GM19238 (cell line): ENCODE measurements around the gene ZBTB45.
"Not testable (repeated sequence)": the region's sequence is repeated elsewhere in the genome, so short reads cannot be mapped to it uniquely, and the experiment has no call there.

Experiments
- DNase-seq: peaks from one replicate; pipeline ENCODE4 v3.0.0; 2011; ENCODE audit warnings: low spot score; ENCODE audit not compliant: insufficient read length

ZBTB45 gene

GRCh38 chr19:58510084-58510862, 9.3 kb downstream of the ZBTB45 start:
- DNase-seq: no peak

DNA sequence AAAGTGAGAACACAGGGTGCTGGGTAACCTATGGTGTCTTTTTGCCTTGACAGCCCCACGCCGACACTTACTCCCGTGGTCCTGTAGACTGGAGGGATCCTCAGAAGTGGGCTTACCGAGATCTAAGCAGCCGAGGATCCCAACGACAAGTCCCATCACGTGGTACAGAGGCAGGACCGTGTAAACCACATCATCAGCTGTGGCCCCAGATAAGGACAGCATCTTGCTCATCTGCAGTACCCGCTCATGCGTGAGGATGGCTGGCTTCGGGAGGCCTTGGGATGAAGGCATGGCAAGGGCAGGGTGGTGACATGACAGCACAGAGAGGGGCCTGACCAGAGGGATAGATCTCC, 9.9 kb downstream of the ZBTB45 start:
- DNase-seq: no peak

- not testable (repeated sequence) for DNase-seq
Measured at GRCh38 chr19:58507602-58508223, 11.9 kb downstream of the ZBTB45 start.

GRCh38 chr19:58500242-58500641, 19.4 kb downstream of the ZBTB45 start:
- DNase-seq: no peak

DNA sequence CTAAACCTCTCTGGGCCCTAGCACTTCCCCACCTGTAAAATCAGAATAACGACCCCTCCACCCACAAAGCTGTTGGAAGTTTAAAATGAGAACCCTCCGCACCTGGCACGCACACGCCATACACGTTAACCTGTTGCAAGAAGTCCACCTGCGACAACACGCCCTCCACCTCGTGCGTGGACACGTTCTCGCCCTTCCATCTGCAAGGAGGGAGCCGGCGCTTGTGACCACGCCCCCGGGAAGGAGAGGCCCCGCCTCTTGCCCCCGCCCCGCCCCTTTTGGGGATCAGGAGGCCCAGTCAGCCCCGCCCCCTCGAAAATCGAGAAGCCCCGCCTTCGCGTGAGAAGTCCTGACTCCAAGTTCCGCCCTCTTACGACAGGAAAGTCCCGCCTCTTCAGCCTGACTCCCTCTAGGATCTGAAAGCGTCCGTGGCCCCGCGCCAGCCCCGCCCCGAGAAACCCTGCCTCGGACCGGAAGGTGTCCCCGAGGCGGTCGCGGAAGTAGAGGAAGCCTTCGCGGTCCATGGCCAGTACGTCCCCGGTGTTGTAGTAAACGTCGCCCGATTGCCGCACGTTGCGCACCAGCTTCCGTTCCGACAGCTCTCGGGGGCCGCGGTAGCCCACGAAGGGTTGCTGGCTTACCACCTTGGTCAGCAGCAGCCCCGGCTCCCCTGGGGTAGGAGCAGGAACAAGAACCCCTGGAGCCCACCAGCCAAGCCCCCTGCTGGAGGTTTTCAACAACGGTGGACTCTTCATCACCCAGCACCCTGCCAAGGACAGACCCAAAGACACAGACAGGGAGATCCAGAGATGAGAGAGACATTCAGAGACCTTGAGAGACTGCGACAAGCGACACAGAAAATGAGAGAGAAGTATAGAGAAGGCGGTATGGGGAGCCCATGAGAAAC, 20.3 kb downstream of the ZBTB45 start:
- DNase-seq: peak; percentile 97

DNA sequence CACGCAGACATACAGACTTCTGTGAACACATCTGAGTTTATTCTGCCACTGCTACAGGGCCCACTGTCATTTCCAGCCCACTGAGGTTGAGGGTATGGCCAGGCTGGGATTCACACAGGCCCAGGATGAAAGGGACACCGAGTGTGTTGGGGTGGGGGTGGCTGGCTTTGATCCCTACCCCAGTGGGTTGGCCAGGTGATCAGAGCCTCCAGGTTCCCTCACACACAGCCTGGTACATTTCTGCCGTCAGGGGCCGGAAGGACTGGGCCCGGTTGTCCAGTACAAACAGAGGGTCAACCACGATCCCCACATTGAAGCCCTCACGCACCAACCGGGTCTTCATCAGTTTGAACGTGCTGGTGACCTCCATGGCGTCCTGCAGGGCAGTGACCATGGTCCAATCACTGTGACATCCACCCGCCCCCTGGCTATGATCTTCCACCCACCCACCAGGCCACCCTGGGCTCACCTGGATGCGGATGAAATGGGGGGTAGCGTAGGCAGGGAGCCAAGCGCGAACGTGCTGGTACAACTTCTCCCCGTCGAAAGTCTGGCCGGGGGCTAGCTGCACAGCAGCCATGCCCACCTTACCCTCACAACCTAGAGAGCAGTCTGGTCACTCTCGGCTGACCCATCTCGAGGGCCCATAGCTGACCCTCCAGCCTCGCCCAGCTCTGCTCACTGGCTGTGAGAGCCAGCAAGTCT, 21.1 kb downstream of the ZBTB45 start:
- no peak for DNase-seq

- no peak for DNase-seq
Measured at GRCh38 chr19:58497634-58498170, 21.9 kb downstream of the ZBTB45 start.

GRCh38 chr19:58492265-58492664, 27.3 kb downstream of the ZBTB45 start:
- DNase-seq: no peak

GRCh38 chr19:58491393-58491792, 28.2 kb downstream of the ZBTB45 start:
- DNase-seq: no peak

DNA sequence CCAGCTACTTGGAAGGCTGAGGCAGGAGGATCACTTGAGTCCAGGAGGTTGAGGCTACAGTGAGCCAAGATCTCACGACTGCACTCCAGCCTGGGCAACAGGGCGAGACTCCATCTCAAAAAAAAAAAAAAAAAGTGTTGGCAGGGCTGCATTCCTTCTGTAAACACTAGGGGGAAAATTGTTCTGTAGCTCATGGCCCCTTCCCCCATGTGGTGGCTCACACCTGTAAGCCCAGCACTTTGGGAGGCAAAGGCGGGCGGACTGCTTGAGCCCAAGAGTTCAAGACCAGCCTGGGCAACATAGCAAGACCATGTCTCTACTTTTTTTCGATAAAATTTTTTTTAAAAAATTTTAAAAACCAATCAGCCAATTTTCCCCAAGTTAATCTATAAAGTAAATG, 35.3 kb downstream of the ZBTB45 start:
- not testable (repeated sequence) for DNase-seq

- no peak for DNase-seq
Measured at GRCh38 chr19:58483776-58484175, 35.8 kb downstream of the ZBTB45 start.

DNA sequence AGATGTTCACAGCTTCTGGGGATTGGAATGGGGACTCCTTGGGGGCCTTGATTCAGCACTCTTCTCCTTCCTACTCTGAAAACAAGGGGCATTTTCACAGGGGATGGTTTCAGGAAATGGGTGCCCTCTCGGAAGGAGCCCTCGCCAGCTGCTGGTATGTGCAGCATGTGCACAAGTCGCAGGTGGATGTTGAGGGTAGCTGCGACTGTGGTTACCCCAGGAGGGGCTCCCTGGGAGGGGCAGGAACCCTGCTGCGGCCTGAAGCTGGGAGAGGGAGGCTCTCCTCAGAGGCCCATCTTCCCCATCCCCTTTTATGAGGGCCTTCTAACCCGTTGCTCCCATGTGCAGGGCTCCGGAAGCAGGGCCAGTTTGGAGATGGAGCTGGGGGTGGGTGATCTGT, 37.2 kb downstream of the ZBTB45 start:
- no peak for DNase-seq

- DNase-seq: no peak
Measured at GRCh38 chr19:58480831-58481230, 38.8 kb downstream of the ZBTB45 start.

- DNase-seq: no peak
Measured at GRCh38 chr19:58480481-58480830, 39.2 kb downstream of the ZBTB45 start.

DNA sequence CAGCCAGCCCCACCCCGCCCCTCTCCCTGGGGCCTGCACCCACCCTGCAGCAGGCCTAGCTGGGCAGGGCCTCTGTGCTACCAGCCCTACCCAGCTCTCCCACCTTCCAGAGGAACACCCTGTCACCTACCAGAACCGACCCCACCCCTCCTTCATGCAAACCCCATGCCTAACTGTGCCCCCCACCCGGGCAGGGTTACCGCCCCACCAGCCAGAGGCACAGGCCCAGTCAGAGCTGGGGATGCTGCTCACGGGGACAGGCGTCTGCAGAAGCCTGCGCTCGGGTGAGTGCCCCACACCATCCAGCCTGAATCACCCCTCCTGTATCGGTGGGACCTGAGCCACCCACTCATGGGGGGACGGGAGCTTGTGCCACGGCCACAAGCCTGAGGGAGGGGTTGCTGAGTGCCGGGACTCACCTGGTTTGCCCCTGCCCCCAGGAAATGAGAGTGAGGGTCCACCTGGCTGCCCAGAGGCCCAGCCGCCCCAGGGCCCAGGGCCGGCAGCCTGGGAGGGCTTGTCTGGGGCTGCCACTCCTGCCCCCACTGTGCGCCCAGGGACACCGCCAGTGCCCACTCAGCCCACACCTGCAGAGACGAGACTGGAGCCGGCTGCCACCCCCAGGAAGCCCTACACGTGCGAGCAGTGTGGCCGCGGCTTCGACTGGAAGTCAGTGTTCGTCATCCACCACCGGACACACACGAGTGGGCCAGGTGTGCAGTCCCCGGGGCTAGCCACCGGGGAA, 39.7 kb downstream of the ZBTB45 start:
- DNase-seq: no peak

DNA sequence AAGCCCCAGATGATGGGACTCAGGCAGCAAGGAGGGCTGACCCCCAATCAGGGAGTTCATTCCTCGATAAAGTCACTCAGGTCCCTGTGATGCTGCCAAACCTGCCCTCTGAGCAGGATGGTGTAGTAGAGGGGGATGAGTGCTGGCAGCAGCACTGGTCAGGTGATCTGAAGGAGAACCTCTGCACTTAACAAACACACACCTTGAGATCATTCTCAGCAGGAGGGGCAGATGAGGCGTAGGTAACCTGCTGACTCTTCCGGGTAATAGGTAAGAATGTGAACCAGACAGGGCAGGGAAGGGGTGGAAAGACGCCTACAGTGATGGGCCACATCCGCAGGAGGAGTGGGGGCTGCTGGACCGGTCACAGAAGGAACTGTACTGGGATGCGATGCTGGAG, 40.3 kb downstream of the ZBTB45 start:
- no peak for DNase-seq

DNA sequence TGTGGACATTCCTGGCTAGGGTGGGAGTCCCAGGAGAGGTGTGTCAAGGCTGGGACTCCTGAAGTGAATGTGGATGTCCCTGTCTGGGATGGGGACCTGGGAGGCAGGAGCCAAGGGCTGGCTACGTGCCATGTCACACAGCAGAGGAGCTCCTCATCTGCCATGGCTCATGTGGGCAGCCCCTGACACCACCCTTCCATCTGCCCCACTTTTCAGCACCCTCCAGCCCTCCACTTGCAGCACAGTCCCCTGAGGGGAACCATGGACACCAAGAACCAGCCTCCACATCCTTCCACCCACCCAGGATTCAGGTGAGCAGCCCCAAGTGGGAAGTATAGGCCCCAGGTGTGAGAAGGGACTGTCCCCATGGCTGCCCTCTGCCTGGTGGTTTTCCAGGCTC, 41.7 kb downstream of the ZBTB45 start:
- no peak for DNase-seq

DNA sequence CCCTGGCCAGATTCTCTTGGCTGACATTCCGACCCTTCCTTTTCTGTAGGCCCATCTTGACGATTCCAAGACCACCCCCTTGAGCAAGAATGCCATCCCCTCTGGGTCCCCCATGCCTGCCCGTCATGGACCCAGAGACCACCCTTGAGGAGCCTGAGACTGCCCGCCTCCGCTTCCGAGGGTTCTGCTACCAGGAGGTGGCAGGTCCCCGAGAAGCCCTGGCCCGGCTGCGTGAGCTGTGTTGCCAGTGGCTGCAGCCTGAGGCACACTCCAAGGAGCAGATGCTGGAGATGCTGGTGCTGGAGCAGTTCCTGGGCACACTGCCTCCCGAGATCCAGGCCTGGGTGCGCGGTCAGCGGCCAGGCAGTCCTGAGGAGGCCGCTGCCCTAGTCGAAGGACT, 42.5 kb downstream of the ZBTB45 start:
- DNase-seq: no peak

- DNase-seq: no peak
Measured at GRCh38 chr19:58476498-58477015, 43.1 kb downstream of the ZBTB45 start.

GRCh38 chr19:58475714-58476497, 43.7 kb downstream of the ZBTB45 start, which contains the start of gene ZNF446:
ZNF446 (plus strand) TSS chr19:58476352; CDS start chr19:58477219, 867 bp downstream.
- peak; percentile 97 for DNase-seq
